Measurements from ENCODE around the gene WNT1.

The WNT1 gene

GRCh38 chr12:49031573-49032161 is 53.5 kb downstream of the WNT1 start:
- no peak for DNase-seq

All from inflammatory macrophage treated with lipopolysaccharide for 1 hour (primary cell).